Breast epithelium (tissue), 4 donors: Measurements from ENCODE around the gene SLC45A3. TPM values are rescaled to one million over a fixed set of nuclear protein-coding genes. Genes with fewer than 3 reads are reported as not detected.

Source experiments
- DNase-seq, 2 donors: peaks; one replicate each; pipeline ENCODE4 v3.0.0-alpha.2; 2019; ENCODE audit warnings: low spot score in 2 of 2
- H3K27ac ChIP-seq, 2 donors: fragments of 200-600 bp; sonication (generic) in 1 of 2; one replicate each; pipeline ENCODE4 v1.5.1; 2016 to 2019; ENCODE audit warnings: mild to moderate bottlenecking in 1 of 2
- H3K27me3 ChIP-seq, 2 donors: fragments of 200-600 bp; sonication (generic) in 1 of 2; one replicate each; pipeline versions ENCODE4 v1.5.1 to v1.6.0; 2017 to 2019; ENCODE audit warnings: control low read depth in 1 of 2, mild to moderate bottlenecking in 1 of 2
- H3K36me3 ChIP-seq: fragments of 200-600 bp; one replicate; pipeline ENCODE4 v1.5.1; 2019
- H3K4me1 ChIP-seq, 2 donors: fragments of 200-600 bp; sonication (generic); one replicate each; pipeline ENCODE4 v1.5.1; 2016 to 2019; ENCODE audit warnings: control low read depth in 1 of 2
- H3K4me3 ChIP-seq, 3 donors: fragments of 200-600 bp; sonication (generic); 1 replicate in 2 of 3; 2 replicates in 1 of 3; pipeline ENCODE4 v1.5.1; 2016 to 2019; ENCODE audit warnings: mild to moderate bottlenecking in 3 of 3, moderate library complexity in 2 of 3
- H3K9me3 ChIP-seq, 2 donors: fragments of 200-600 bp; sonication (generic) in 1 of 2; one replicate each; pipeline ENCODE4 v1.5.1; 2016 to 2019; ENCODE audit warnings: control low read depth in 1 of 2
- CTCF ChIP-seq, 3 donors: fragments of 450-650 bp; IDR thresholded peaks; one replicate each; pipeline ENCODE4 v1.5.1; 2016 to 2017; ENCODE audit warnings: antibody characterized with exemption in 3 of 3, mild to moderate bottlenecking in 3 of 3, moderate library complexity in 3 of 3
- POLR2A ChIP-seq: fragments of 450-650 bp; IDR thresholded peaks from one replicate; pipeline ENCODE4 v1.6.1; 2016; ENCODE audit warnings: antibody characterized with exemption, mild to moderate bottlenecking, moderate library complexity
- POLR2AphosphoS5 ChIP-seq, 3 donors: sonication (generic); formaldehyde crosslinking; IDR thresholded peaks; one replicate each; pipeline ENCODE4 v1.6.1; 2017; ENCODE audit warnings: antibody characterized with exemption in 3 of 3
- intact Hi-C: fragments of 100-400 bp; cut with DNase I; formaldehyde crosslinking; loops from one replicate; pipeline ENCODE4 v1.15.1; 2023; ENCODE audit warnings: low total_unique reads
- total RNA-seq, 3 donors: library from RNA; depleted of rRNA; stranded (reverse); fragments of >200 nt; gene quantifications; one replicate each; pipeline ENCODE4 v1.1.0, GENCODE V29; 2016

The SLC45A3 gene
- total RNA-seq, 3 donors from 2014 or later = 1.3 to 2.9 (median 1.6) TPM

GRCh38 chr1:205711105-205712048 lies 31.1 kb upstream of the SLC45A3 start:
- no peaks in the 10 kb centered on the region for H3K27me3 ChIP-seq
- intact Hi-C loops = no loop called here
- DNase-seq = peak in 1 of 2 donors; percentile 56
- no peak overlapping the region for H3K4me3 ChIP-seq
- H3K36me3 ChIP-seq = no peaks in the 10 kb centered on the region
- TF ChIP-seq CTCF (IDR thresholded peaks at IDR 0.05) (peak; percentile 79 to 89 (median 87)), POLR2A (no peak)
- no peaks in the 10 kb centered on the region for H3K4me1 ChIP-seq
- no peaks in the 10 kb centered on the region for H3K9me3 ChIP-seq
- H3K27ac ChIP-seq = peak overlapping the region in 1 of 2 donors; percentile 18

- DNase-seq = no peak
- no peaks in the 10 kb centered on the region for H3K27me3 ChIP-seq
- no peaks in the 10 kb centered on the region for H3K36me3 ChIP-seq
- no peak overlapping the region for H3K27ac ChIP-seq
- no peak for TF ChIP-seq POLR2A
- TF ChIP-seq CTCF (IDR thresholded peaks at IDR 0.05) = no peak
- TF ChIP-seq POLR2AphosphoS5 (IDR thresholded peaks at IDR 0.05) = no peak
- no peak overlapping the region for H3K4me3 ChIP-seq
- intact Hi-C loops = no loop called here
- no peaks in the 10 kb centered on the region for H3K4me1 ChIP-seq
- no peaks in the 10 kb centered on the region for H3K9me3 ChIP-seq
These were observed 30.1 kb upstream of the SLC45A3 start for GRCh38 chr1:205710201-205711062.

- TF ChIP-seq POLR2AphosphoS5 (IDR thresholded peaks at IDR 0.05) = no peak
- no peak for TF ChIP-seq CTCF (IDR thresholded peaks at IDR 0.05)
- TF ChIP-seq POLR2A = no peak
These were observed 29.3 kb upstream of the SLC45A3 start for GRCh38 chr1:205709640-205710039.

GRCh38 chr1:205709059-205709398 lies 28.7 kb upstream of the SLC45A3 start:
- no peaks in the 10 kb centered on the region for H3K36me3 ChIP-seq
- intact Hi-C loops = no loop called here

More at GRCh38 chr1:205709640-205710039, 29.3 kb upstream of the SLC45A3 start:
- no peak for DNase-seq
- intact Hi-C loops = no loop called here
- no peak overlapping the region for H3K4me3 ChIP-seq
- H3K36me3 ChIP-seq = no peaks in the 10 kb centered on the region
- H3K4me1 ChIP-seq = no peaks in the 10 kb centered on the region
- no peaks in the 10 kb centered on the region for H3K9me3 ChIP-seq
- no peak overlapping the region for H3K27ac ChIP-seq
- H3K27me3 ChIP-seq = no peaks in the 10 kb centered on the region

GRCh38 chr1:205706601-205707502 lies 26.5 kb upstream of the SLC45A3 start:
- intact Hi-C loops = no loop called here
- no peaks in the 10 kb centered on the region for H3K36me3 ChIP-seq
- DNase-seq = no peak
- TF ChIP-seq POLR2AphosphoS5 (IDR thresholded peaks at IDR 0.05) = no peak
- no peak for TF ChIP-seq POLR2A
- no peak for TF ChIP-seq CTCF (IDR thresholded peaks at IDR 0.05)
- H3K4me1 ChIP-seq = no peaks in the 10 kb centered on the region
- no peaks in the 10 kb centered on the region for H3K9me3 ChIP-seq
- H3K4me3 ChIP-seq = no peak overlapping the region
- peak overlapping the region in 1 of 2 donors; percentile 3 for H3K27ac ChIP-seq
- H3K27me3 ChIP-seq = no peaks in the 10 kb centered on the region

More at GRCh38 chr1:205709059-205709398, 28.7 kb upstream of the SLC45A3 start:
- TF ChIP-seq POLR2AphosphoS5 (IDR thresholded peaks at IDR 0.05) = no peak
- Histone ChIP-seq H3K4me3 (no peak overlapping the region), H3K4me1 (no peaks in the 10 kb centered on the region), H3K27me3 (no peaks in the 10 kb centered on the region), H3K9me3 (no peaks in the 10 kb centered on the region), H3K27ac (no peak overlapping the region)
- DNase-seq = no peak
